Left ventricle myocardium superior (tissue), 1 donor: ENCODE results near the gene HOGA1. TPM values are rescaled to one million over a fixed set of nuclear protein-coding genes. Genes with fewer than 3 reads are reported as not detected.
A peak's percentile ranks its signal among the peaks of the same experiment; 100 is the strongest.

Experiments
- ATAC-seq: fragments of 200-7000 bp; cut with Tn5 transposase; one replicate; pipeline ENCODE4 v1.9.1; 2020; ENCODE audit warnings: mild to moderate bottlenecking, moderate library complexity
- DNase-seq: peaks from one replicate; pipeline ENCODE4 v3.0.0-alpha.2; 2020
- intact Hi-C: fragments of 100-400 bp; cut with micrococcal nuclease; formaldehyde crosslinking; loops from one replicate; pipeline ENCODE4 v1.11.0; 2022
- long read RNA-seq: library from polyadenylated mRNA; unstranded; transcript quantifications from one replicate; pipeline ENCODE4 v2.0.0, GENCODE V29; 2021
- total RNA-seq: library from RNA; stranded (reverse); fragmentation: NEBNext Ultra II Directional; extraction: Animal tissue kit (Norgen Biotek cat#: 25700); gene quantifications from one replicate; pipeline ENCODE4 v1.2.1, GENCODE V29; 2021
- donor health status: DM: no; HTN: yes; CAD: no; lungs with severe emphysema.

The HOGA1 gene
- total RNA-seq, result 11.9 TPM
- long read RNA-seq, partial matches to known transcripts, result 3 of 10 reads
- long read RNA-seq, other reads (novel, unspliced or antisense), result 1 of 10 reads

DNA sequence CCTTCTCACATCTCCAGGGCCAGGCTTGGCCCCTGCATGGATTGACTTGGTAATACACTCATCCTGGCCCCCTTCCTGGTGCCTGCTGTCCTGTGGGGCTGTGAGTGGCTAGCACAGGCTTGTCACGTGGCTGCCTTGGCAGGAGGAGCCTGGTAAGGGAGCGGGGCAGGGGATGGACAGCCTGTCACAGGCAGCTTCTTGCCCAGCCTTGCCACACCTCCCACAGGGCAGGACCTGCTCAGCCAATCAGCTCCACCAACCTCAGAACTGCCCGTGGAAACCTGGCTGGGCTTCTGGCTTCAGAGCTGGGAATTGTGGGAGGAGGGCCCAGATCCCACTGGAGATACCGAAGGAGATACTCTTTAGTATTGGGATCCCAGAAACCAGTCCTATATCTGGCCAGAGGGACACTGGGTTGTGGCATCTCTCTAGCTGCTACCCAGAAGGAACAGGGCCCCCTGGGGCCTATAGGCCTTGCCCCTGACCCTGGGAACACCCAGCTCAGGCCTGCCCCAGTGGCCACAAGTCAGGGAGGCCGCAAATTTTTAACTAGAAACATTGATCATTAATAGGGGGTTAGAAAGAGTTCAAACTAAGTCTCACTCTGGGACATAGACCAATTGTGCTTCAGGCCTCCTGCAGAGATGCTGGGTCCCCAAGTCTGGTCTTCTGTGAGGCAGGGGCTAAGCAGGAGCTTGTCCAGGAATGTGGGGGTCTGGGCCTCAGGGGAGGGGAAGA, at the start of gene HOGA1:
Gene HOGA1, plus strand, starts transcription at position 330 of the 738 bp plus-strand sequence. Its CDS starts 315 bp downstream, at position 645.
- DNase-seq (peak; percentile 92), ATAC-seq (peak; percentile 85)
- intact Hi-C loops, result no loop called here

DNA sequence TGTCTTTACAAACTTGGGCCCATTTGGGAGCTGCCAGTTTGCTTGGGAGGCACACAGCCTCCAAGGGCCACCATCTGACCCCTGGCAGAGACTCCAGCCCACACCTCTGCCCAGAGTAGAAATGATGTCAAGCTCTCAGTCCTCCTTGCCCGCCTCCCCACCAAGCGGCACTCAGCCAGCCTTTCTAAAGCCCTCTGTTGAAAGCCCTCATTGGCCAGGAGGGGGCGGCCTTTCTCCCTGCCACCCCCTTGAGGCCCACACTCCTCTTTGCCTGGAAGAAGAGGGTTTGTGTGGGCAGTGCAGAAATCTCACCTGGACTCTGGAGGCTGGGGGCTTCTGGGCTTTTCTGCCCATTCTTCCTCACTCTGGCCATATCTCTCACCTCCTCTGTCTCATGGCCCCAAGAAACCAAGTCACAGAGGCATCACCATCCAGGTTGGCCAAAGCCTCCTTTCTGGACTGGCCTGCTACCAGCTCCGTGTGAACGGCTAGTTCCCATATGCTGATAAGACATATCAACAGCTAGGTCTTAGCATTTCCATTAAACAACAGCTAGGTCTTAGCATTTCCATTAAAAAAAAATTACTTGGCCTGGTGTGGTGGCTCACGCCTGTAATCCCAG, 49.3 kb upstream of the HOGA1 start:
- DNase-seq, result peak; percentile 48
- intact Hi-C loops, result no loop called here
- ATAC-seq, result peak; percentile 20

DNA sequence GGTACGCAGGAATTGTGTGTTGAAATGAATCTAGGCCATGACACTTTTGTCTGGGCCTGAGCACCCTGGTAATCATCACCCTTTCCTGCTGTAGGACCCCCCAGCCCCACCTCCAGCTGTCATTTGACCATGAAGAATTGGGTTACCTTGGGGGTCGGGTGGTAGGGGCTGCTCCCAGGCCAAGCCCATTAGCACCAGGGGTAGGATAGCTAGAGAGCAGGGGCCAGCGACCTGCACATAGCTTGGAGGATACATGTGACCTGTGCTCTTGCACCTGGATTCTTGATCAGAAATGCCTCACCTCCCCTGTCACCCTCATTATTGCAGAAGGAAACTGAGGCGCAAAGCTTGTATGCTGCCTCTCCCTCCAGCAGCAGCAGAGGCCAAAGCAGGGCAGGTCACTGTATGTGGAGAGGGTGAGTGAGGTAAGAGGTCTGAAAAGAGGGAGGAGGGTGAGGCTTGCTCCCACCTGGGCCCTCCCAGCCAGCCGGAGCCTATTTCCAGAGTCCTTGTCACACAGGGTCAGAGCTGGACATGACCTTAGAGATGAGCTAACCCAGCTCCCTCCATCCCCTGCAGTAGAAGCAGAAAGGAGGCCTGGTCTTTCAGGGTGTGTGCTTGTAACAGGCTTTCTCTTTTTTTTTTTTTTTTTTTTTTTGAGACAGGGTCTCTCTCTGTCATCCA, 46.9 kb upstream of the HOGA1 start:
- no peak for DNase-seq
- intact Hi-C loops, result no loop called here
- ATAC-seq, result no peak

DNA sequence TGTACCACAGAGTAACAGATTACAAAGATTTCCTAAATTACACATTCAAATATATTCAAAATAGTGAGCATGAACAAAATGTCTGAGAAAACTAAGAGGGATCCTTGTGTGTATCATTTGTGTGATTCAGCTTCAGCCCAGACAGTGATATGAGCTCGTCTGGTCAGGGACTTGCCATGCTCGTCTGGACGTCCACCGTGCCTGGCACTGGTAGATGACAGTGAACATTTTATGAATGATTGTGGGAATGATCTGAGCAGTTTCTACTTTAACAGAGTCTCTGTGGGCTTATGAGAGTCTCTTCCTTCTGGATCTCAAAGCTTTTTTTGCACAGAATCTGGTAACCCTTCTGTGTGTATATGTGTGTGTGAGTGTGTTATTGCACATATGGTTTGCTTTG, 45.8 kb upstream of the HOGA1 start:
- ATAC-seq, result no peak
- DNase-seq, result no peak
- intact Hi-C loops, result no loop called here

DNA sequence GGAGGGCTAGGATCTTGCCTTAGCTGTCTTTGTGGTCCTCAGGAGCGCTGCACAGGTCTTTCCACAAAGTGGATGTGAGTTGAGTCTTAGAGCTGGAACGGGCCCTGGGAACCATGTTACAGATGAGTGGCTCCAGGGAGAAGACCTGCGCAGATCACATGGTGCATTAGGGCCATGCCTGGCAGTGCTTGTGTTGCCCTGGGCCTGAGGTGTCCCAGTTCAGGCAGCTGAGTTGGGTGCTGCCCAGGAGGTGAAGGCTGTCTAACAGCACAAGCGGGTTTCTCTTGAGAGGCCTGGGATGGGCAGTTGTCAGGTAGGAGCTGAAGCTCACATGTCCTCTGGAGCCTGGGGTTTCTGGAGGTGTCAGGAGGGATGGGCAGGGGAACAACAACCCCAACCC, 45.4 kb upstream of the HOGA1 start:
- no peak for ATAC-seq

DNA sequence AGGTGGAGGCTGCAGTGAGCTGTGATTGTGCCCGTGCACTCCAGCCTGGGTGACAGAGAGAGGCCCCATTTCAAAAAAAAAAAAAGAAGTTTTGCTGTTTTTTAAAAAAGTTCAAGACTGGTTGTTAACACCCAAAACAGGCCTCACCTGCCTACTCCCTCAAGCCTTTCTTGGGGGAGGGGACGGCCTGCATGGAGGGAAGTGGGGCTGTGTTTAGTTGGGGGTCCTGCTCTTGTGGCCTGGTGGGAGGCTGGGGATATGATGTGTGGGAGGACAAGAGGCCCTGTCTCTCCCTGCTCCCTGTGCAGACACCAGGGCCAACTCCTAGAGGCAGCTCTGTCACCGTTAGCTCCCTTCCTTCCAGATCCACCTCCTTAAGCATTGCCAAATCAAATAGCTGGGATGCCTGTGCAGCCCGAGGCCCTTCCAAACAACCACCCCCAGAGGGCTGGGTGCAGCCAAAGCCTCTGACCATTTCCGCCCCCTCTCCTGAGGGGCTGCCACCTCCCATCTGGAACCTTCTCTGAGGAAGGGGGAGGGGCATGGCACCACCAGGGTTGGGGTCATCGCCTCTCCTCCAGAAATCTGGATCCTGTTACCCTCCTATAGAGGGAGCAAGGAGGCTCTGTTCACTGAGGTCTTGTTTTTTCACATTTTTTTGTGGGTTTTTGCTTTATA, 44.5 kb upstream of the HOGA1 start:
- peak; percentile 17 for ATAC-seq
- DNase-seq, result peak; percentile 53
- intact Hi-C loops, result no loop called here

More for the DNA sequence above, 45.4 kb upstream of the HOGA1 start:
- DNase-seq, result no peak
- intact Hi-C loops, result no loop called here

DNA sequence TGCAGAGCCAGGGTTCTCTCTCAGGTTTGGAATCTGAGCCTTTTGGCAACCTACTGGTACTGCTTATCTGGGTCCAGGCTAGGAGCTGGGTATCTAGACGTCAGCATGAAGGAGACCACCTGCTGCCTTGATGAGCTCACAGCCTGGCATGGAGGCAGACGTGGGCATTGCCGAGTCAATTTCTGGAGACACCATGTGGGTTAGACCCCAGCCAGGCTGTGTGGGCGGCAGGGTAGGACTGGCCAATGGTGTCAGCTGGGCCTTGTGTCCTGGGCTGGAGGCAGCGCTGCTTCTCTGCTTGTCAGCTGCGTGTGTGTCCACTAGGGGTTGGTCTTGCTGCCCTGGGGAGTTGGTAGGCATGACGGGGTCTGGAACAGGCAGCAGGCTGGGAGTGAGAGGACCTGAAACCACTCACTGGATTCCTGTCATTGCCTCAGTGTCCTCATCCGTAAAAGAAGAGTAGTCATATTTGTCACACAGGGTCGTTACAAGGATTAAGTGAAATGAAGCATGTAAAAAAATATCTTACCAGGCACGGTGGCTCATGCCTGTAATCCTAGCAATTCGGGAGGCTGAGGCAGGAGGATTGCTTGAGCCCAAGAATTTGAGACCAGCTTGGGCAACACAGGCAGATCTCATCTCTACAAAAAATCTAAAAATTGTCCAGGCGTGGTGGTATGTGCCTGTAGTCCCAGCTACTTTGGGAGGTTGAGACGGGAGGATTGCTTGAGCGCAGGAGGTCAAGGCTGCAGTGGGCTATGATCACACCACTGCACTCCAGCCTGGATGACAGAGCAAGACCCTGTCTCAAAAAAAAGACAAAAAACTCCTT, 43.3 kb upstream of the HOGA1 start:
- DNase-seq (peak; percentile 54), ATAC-seq (no peak)
- intact Hi-C loops, result no loop called here

DNA sequence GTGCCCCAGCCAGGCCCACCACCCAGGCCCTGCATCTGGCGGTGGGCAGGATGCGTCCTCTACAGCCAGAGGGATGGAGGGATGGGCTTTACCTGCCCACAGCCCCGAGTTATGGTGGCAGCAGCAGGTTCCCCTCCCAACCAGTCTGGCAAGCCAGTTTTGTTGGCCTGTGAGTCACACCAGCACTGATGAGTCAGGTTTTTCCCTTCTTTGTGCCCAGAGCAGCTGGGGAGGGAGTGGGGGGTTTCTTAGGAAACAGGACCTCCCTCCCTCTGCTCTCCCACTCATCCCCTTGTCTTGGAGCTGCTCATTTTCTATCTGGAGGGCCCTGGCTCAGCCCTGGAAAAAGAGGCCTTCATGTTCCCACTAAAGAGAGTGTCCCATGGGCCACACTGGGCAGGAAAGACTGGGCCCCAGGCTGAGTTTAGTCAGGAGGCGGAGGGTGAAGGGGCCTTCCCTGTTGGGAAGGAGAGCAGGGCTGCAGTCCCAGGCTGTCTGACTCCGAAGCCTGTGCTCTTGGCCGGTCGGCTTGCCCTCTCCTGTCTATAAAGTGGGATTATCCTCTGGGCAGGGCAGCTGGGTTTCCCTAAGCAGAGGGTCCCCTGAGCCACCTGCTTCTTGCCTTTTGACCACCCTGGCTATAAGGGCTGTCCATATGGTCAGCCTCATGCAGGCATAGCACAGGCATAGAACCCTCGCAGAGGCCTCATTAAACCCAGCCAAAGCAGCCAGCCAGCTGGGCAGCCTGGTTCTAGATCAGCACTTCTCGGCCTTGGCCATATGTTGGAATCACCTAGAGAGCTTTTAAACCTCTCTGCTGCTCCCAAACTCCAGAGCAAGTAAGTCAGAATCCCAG, 41.8 kb upstream of the HOGA1 start:
- DNase-seq (peak; percentile 70), ATAC-seq (peak; percentile 79)
- intact Hi-C loops, result no loop called here

DNA sequence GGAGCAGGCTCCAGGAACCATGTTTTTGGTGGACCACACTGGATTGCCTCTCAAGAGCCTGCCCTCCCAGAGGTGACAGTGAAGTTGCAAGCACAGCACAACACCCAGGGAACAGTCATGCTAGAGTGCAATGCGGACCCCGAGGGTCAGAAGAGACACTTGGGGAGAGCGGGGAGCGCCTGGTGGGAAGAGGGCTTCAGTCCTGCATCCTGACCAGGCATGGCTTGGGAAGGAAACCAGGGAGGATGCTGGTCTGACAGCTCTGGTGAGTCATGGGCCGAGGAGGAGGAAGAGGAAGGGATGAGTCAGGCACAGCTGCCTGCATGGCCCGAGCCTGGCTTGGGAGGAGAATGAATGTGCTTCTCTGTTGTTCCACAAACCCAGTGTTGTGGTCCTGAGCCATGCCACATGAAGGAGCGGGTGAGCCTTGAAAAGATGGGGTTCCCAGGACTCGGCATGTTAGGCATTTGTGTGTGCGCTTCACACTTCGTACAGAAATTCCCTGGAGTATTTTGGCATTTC, 41.1 kb upstream of the HOGA1 start:
- DNase-seq (peak; percentile 77), ATAC-seq (peak; percentile 86)
- intact Hi-C loops, result no loop called here

DNA sequence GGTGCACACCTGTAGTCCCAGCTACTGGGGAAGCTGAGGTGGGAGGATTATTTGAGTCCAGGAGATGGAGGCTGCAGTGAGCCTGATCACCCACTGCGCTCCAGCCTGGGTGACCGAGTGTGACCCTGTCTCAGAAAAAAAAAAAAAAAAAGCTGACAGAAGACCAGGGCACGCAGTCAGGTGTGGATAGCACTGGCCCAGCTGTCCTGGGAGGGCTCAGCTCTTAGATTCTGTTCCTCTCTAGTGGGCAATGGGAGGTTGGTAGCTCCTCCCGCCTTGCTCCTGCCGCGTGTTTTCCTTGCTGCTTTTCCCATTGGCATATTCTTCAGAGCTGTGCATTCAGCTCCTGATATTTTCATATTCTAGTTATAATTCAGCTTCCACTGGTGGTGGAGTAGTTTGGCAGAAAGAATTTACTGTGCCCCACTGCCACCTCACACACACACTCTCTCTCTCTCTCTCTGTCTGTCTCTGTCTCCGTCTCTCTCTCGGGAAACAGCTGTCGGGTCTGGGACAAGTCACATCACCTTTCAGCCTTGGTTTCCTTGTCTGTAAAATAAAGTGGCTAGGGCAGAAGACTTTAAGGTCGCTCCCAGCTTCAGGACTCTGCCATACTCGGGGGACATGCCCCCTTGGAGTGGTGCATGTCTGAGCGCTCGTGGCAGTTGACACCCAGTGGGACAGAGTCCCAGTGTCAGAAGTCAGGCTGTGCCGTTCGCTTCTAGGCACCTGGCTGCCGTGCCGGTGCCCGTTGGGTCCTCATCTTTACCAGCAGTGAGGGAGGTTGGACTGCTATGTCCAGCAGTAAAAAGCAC, 37.5 kb upstream of the HOGA1 start:
- intact Hi-C loops, result no loop called here
- DNase-seq, result no peak
- ATAC-seq, result no peak

DNA sequence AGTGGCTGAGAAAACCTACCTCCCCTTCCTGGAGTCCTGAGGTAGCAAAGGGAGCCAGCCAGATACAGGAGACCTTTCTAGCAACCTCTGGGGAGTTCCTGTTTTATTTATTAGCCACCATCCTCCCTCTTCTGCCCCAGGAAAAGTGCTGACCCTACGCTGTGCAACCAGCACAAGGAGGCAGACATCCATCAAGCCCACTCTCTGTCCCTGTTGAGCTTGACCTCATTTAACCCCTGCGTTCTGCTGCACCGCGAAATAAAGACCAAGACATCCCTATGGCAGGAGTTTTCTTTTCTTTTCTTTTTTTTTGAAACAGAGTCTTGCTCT, 37.0 kb upstream of the HOGA1 start:
- intact Hi-C loops, result no loop called here
- ATAC-seq, result no peak
- DNase-seq, result no peak

DNA sequence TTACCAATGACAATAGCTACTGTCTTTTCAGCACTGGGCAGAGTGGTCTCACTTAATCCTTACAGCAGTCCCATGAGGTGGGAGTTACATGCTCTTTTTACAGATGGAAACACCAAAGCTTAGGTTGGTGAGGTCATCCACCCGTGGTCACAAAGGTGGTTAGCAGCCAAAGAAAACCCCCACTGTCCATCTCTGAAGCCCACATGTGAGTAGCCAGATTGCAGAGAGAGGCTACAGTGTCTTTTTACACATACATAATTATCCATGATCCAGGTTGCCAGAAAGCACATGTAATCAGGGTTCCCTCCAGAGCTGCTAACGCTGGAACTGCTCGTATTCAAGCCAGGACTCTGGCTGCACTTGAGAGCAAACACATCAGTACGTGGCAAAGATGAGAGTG, 36.2 kb upstream of the HOGA1 start:
- peak; percentile 55 for ATAC-seq
- DNase-seq, result no peak
- intact Hi-C loops, result no loop called here

DNA sequence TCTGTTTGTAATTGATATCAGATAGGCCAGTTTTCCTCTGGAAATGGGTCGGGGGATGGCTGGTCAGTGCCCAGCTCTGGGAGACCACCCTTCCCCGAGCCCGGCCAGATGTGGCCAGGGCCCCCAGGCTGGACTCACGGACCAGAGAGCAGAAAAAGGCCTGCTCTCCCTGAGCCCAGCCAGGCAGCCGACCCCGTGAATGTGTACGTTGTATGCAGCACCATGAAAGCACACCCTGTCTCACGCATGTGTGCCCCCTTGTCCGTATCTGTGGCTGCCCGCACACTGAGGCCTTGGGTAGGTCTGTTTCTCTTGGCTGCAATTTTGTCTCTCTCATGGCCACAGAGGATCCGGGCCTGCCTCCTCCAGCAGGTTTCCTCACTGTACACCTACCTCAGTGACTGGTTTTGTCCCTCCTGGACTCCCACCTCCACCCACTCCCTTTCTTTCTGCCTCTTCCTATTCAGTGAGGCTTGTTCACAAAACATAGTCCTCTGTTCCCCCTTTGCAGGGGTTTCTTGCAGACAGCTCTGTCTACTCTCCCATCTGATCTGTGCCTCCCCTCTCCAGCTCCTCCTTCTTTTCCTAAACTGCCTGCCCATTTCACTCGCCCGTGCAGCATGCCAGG, 35.2 kb upstream of the HOGA1 start:
- intact Hi-C loops, result no loop called here
- DNase-seq (no peak), ATAC-seq (no peak)

DNA sequence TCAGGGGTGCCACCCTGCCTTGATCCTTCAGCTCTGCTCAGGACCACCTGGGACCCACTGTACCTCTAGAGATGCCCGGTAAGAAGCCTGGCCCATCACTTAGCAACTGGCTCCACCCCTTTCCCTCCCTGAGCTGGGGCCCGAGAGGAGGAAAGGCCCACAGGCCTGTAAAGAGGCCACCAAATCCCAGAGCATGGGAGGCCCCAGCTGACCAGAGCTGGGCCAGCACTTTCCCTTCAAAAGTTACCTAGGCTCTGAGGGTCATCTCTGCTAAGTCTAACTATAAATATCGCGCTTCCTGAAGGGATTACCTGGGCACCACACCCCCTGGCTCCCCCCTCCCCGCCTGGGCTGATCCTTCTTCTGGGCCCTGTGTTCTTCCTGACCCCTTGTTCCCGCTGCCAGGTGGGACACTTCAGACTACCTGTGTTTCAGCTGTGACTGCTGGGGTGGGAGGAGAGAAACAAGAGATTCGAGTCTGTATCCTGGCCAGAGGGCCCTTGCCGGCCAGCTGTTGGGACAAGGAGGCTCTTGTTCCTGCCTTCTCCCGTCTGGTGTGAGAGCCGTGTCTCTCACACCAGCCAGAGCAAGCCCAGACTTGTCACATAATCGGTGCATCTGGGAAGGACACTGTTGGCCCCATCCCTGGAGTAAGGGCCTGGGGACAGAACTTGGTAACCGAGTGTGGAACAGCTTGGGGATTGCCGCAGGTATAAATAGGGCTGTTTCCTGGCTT, 34.4 kb upstream of the HOGA1 start:
- intact Hi-C loops, result loop anchor here (5.0 kb wide), 1 partner anchor 87 kb away; no protein-coding TSS in a partner anchor
- DNase-seq, result peak; percentile 64
- peak; percentile 55 for ATAC-seq

DNA sequence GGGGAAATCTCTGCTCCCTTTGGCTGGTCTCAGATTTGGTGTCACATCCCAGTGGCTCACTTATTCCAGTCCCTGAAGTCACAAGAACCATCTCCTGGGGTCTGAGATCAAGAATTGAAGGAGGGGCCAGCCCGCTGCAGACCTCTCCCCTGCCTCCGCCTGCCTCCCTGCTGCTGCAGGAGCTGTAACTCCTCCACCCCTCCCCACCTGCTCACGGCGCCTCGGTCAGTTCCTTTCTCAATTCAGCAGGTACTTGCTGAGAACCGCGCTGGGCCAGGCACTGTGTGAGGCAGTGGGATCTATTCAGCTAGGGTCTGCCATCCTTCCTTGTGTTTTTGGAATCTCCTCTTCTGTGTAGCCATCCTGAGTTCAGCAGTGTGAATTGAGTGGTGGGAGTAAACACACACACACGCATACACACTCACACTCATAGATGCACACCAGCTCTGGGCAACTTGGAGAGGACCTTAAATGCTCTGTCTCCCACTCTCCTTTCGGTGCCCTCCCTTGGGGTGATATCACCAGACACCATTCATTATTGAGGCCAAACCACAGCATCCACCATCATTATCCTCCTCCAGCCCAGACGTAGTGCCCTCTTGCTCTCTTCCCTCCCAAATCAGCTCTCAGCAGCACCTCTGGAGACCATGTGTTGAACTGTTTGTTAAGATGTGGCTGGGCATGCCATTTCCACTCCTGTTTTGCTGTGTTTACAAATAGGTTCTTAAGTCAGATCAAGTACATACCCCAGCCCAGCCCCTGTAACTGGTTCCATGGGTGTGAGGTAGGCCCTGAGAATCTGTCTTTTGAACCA, 33.6 kb upstream of the HOGA1 start:
- intact Hi-C loops, result loop anchor here (5.0 kb wide), 1 partner anchor 88 kb away; no protein-coding TSS in a partner anchor
- no peak for ATAC-seq

More for the DNA sequence above, 33.6 kb upstream of the HOGA1 start:
- DNase-seq, result no peak
